HG03064 (cell line): ENCODE measurements around the gene ACAD11.
"Not testable (repeated sequence)": the region's sequence is repeated elsewhere in the genome, so short reads cannot be mapped to it uniquely, and the experiment has no call there.

Source experiments
- ATAC-seq: cut with Tn5 transposase; IDR thresholded peaks from one replicate; pipeline ENCODE4 v1.9.1; 2021; ENCODE audit warnings: low read depth; ENCODE audit not compliant: unreplicated experiment

Gene ACAD11

DNA sequence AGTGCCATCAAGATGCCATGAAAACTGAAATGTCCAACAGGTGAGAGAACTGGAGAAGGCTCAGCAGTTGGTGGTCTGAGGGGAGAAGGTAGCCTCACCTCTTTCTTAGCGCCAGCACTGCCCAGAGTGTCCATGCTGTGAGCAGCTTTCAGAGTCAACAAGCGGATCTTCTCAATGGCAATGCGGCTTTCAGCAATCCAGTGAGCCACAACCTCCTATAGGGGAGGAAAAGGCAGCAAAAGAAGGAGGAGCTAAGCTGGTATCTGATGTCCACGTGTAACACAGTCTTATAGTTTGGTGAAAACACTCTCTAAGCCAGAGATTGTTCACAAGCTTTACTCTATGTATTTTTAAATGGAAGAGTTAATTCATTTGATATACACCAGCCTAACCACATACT is 98.6 kb downstream of the ACAD11 start:
- no peak for ATAC-seq

DNA sequence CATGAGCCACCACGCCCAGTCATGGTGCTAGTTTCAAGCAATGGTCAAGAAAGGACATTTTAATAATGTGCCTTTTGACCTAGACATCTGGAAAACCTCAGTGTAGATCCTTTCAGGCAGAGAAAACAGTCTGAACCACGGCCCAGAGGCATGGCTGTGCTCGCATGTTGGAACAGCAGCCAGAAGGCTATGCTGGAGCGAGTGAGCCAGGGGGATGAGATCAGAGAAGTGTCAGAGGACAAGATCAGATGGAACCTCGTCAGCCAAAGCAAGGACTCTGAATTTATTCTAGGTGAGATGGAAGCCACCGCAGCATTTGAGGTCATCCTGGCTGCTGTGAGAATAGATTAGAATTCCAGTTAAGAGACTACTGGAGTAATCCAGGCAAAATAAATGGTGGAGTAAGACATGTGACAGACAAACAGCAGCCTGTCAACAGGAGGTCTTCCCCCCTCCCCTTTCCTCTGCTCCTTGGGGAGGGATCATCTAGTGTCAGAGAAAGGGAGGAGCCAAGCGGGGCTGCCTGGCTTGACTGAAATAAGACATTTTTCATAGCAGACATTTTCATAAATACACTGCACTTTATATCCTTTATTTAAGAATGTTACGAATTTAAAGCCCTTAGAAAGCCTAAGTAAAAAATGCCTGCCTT is 103.0 kb downstream of the ACAD11 start:
- ATAC-seq: no peak

DNA sequence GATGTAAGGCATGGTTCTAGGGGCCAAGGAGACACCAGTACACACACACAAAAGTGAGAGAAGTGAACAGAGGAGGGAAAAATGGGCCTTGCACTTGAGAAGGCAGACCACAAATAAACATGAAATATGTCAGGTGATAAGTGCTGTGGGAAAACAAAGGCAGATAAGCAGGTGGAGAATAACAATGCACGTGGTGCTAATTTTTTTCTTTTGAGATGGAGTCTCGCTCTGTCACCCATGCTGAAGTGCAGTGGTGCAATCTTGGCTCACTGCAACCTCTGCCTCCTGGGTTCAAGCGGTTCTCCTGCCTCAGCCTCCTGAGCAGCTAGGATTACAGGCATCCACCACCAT is 103.6 kb downstream of the ACAD11 start:
- ATAC-seq: not testable (repeated sequence)

- ATAC-seq: no peak
These were observed 104.1 kb downstream of the ACAD11 start for GRCh38 chr3:132555306-132556035.

DNA sequence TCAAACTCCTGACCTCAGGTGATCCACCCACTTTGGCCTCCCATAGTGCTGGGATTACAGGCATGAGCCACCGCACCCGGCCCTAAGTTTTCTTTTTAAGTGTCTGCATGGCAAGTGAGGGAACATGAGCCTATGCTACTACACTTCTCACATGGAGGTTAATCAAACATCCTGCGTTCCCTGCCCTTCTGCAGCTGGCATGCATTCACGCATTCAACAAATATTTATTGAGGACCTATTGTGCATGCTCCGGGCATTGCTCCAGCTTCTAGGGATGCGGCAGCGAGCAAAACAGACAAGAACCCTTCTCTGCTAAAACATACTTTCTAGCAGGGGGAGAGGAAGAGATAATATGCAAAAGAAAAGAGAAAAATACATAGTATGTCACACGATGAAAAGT is 105.2 kb downstream of the ACAD11 start:
- no peak for ATAC-seq

DNA sequence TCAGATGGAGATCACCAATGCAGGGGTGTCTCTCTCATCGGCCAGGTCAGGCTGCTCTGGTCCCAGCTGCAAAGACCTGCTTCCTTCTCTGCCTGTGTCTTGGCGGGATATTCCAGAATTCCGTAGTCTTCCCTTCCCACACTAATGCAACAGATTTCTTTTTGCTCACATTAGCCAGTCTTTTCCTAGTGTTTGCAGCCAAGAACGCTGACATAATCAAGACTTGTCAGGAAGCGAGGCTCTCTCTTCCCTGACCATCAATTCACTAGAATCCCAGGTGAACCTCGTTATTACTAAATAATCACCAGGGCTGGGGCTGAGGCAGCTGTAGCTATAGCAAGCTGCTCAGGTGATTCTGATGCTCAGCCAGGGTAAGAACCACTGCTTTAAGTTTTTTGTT is 105.8 kb downstream of the ACAD11 start:
- no peak for ATAC-seq

GRCh38 chr3:132550579-132551305 is 108.9 kb downstream of the ACAD11 start:
- no peak for ATAC-seq

- ATAC-seq: peak; percentile 76
These were observed 109.6 kb downstream of the ACAD11 start for GRCh38 chr3:132549890-132550578.

GRCh38 chr3:132549169-132549568 is 110.4 kb downstream of the ACAD11 start:
- no peak for ATAC-seq

DNA sequence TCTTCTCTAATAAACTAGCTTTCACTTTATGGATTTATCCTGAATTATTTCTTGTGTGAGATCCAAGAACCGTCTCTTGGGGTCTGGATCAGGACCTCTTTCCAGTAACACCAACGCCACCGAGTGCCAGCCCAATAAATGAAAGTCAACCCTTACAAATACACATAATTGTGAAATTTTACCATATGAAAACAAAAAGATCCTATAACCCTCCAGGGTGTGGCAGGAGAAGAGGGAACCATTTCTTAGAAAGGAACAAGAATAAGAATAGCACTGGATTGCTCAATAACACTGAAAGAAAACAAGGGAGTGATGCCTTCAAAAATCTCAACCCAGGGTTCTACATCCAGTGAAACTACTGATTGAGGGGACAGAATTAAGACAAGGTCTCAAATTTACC is 114.1 kb downstream of the ACAD11 start:
- ATAC-seq: no peak

GRCh38 chr3:132544130-132544529 is 115.5 kb downstream of the ACAD11 start:
- ATAC-seq: no peak

DNA sequence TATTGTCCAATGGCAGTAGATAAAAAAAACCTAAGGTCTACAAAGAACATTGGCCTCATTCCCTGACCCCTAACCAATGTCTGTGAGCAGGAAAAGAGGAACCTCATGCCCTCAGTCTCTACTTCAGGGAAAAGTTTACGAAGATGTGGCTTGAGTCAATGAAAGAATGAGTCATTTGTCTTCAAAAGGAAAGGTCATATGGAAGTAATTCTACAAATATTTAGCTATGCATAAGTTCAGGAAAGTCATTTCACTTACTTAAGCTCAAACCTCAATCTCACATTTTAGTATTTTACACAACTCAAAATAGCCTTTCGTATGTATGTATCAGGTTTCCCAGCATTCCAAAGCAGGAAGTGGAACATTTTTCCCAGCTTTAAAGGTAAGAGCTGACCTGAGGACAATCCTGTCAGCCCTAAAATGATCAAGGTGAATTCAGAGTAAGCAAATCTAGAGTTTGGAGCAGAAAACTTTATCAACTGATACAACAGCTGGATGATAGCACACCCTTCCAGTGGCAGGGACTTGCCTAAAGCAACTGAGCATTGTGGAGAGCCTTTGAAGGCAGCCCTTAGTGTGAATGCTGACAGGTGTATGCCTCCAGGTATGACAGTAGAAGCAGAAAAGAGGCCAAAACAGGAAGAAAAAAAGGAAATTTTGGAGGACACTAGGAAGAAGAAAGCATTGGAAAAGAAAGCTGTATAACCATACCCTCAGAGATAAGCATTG is 116.4 kb downstream of the ACAD11 start:
- no peak for ATAC-seq

DNA sequence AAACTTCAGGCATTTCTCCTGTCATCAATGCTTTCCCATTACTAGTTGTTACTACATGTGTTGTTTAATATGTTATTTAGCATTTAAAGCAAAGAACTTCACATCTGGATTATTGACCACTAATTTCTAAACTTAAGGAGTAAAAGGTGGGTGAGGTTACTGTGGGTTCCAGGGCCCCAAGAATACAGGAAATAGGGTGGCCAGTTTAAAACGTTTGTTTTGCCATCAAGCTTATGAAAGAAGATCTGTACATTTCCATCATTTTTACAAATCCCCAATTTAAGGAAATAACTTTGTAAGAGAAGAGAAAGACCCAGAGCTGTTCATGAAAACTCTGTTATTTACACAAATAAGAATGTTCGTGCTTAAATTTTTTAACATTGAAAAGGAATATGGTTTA is 117.0 kb downstream of the ACAD11 start:
- ATAC-seq: no peak

DNA sequence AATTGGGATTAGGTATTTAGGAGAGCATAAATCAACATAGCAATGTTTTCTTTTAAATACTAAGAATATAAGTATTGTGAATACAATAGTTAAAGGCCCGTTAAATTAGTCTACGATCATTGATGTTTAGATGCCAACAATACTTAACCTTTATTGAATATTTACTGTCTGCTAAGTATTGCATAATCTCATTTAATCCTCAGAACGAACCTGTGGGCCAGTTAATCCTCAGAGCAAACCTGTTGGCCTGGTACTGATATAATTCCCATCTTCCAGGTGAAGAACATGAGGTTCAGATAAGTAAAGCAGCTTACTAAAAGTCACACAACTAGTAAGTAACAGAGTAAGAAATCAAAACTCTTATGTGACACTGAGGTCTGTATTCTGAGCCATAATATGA is 119.9 kb downstream of the ACAD11 start:
- ATAC-seq: no peak

- no peak for ATAC-seq
These were observed 121.5 kb downstream of the ACAD11 start for GRCh38 chr3:132538072-132538471.

DNA sequence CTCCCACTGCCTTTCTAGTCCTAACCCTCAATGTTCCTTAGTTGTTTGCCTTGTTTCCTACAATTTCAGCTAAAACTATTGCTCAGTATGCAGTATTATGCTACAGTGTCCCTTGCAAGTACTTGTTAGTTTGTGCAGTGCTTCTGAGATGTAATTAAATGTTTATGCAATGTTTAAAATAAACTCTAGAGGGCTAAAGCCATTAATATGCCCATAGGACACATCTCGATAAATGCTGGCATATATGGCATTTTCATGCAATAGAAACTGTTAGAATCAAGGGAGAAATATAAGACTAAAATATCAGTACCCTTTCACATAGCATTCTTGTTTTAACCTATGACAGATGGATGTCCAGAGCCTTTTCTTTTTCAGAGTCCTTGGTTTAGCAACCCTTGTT is 122.3 kb downstream of the ACAD11 start:
- ATAC-seq: no peak

DNA sequence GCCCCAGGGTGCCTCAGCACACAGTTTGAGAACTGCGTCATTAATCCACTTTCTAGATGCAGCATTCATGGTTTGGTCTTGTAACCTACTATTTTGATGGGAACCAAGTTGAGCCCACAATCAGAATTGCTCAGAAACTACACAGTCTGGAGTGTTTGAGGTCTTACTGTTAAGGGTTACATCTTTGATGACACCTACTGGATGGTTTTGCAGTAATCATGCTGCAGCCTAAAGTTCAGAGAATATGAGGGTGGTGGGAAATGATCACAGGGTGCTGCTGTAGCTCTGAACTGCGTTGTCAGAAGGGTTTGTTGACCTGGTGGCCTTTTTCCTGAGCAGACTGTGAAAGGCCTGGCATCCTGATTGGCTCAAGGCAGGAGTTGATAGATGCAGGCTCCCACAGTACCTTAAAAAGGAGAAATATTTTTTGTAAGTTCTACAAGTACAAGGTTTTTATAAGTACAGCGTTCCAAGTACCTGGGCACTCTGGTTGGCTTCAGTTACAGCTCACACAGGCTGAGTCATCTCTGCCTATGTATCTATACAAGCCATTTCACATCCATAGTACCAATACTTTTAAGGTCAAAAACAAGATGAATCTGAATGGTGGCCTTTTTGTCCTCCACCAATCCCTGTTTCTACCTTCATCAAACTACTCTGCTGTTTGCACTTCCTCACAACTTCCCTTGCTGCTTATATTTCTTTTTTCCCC is 123.0 kb downstream of the ACAD11 start:
- no peak for ATAC-seq

GRCh38 chr3:132535575-132536441 is 123.8 kb downstream of the ACAD11 start:
- no peak for ATAC-seq

DNA sequence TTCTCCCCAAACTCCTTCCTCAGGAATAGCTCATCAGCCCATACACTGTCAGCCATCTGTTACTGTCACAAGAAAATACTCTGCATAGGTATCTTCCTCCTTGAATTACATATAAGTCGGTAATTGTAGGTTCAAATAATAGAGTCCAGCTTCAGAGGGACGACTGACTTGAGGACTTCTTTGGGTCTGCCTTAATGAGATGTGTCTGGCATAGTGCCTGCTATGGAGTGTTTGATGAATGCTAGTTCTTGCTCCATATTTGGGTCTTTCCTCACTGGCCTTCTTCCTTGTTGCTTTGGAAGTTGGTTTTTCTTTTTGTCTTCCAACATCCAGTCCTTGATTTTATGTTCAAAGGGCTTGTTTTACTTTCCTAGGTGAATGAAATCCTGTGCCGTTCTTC is 129.0 kb downstream of the ACAD11 start:
- no peak for ATAC-seq
